Prostate gland (tissue), 2 donors: ENCODE measurements around the gene ZNF536. TPM values are rescaled to one million over a fixed set of nuclear protein-coding genes. Genes with fewer than 3 reads are reported as not detected.
"Not testable (repeated sequence)": the region's sequence is repeated elsewhere in the genome, so short reads cannot be mapped to it uniquely, and the experiment has no call there.

Experiments
- DNase-seq: peaks from one replicate; pipeline ENCODE4 v3.0.0-alpha.2; 2019; ENCODE audit warnings: low spot score
- H3K27ac ChIP-seq, 2 donors: fragments of 200-600 bp; sonication (generic); 2 replicates each; pipeline ENCODE4 v1.5.1; 2017 to 2019
- H3K27me3 ChIP-seq: fragments of 200-600 bp; sonication (generic); replicated peaks from 2 replicates; pipeline ENCODE4 v1.5.1; 2019; ENCODE audit not compliant: insufficient read depth
- H3K36me3 ChIP-seq, 2 donors: fragments of 200-600 bp; sonication (generic); 1 replicate in 1 of 2; 2 replicates in 1 of 2; pipeline versions ENCODE4 v1.5.1 to v1.8.1; 2017 to 2019
- H3K4me1 ChIP-seq: fragments of 200-600 bp; sonication (generic); replicated peaks from 2 replicates; pipeline ENCODE4 v1.5.1; 2019
- H3K4me3 ChIP-seq, 2 donors: fragments of 200-600 bp; sonication (generic); 2 replicates each; pipeline ENCODE4 v1.5.1; 2017 to 2019
- H3K9me3 ChIP-seq: fragments of 200-600 bp; sonication (generic); 2 replicates; pipeline ENCODE4 v1.5.1; 2017
- POLR2A ChIP-seq: fragments of 450-650 bp; IDR thresholded peaks from one replicate; pipeline ENCODE4 v1.6.1; 2016; ENCODE audit warnings: antibody characterized with exemption, mild to moderate bottlenecking
- POLR2AphosphoS5 ChIP-seq: sonication (generic); formaldehyde crosslinking; IDR thresholded peaks from one replicate; pipeline ENCODE4 v1.6.1; 2017; ENCODE audit warnings: antibody characterized with exemption
- WGBS: methylation state at CpG from one replicate; pipeline ENCODE4 v1.1.5; 2018; 5-methylcytosine and 5-hydroxymethylcytosine counted together
- intact Hi-C: fragments of 100-400 bp; cut with DNase I; formaldehyde crosslinking; loops from one replicate; pipeline ENCODE4 v1.14.2; 2022
- total RNA-seq, 2 donors: library from RNA; depleted of rRNA; stranded (reverse); fragments of >200 nt; gene quantifications; one replicate each; pipeline ENCODE4 v1.1.0, GENCODE V29; 2016
- TF ChIP-seq, protein P1 (sequence below), 4 experiments: fragments of 200-600 bp in 2 of 4; fragments of 450-650 bp in 2 of 4; sonication (generic) in 2 of 4; IDR thresholded peaks; 1 replicate in 3 of 4; 2 replicates in 1 of 4; pipeline ENCODE4 v1.5.1; 2016 to 2019; ENCODE audit warnings: antibody characterized with exemption in 4 of 4, mild to moderate bottlenecking in 2 of 4, moderate library complexity in 2 of 4

The ZNF536 gene
- total RNA-seq, 2 donors from 2014 or later = 1.1 to 42.0 TPM

DNA sequence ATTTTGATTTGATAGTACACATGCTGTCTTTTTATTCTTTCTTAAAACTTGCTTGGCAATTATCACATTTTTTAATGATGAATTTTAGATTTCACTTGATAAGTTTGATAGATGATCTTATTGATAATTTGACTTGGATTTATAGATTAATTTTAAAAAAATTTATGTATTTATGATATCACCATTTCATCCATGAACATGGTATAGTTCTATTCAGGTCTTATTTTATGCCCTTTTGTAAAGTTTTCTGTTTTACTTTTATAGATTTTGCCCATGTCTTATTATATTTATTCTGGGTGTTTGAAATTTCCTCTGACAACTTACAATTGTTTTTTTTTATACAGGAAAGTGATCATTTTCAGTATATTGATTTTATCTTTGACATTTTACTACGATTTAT, 39.5 kb downstream of the ZNF536 start:
- no peaks in the 10 kb centered on the region for H3K36me3 ChIP-seq
- no peaks in the 10 kb centered on the region for H3K9me3 ChIP-seq
- no peak for DNase-seq
- WGBS = 78% methylated on average over 1 of the region's 1 CpG
- TF ChIP-seq POLR2A (no peak), POLR2AphosphoS5 (no peak)
- TF ChIP-seq, protein P1, sequence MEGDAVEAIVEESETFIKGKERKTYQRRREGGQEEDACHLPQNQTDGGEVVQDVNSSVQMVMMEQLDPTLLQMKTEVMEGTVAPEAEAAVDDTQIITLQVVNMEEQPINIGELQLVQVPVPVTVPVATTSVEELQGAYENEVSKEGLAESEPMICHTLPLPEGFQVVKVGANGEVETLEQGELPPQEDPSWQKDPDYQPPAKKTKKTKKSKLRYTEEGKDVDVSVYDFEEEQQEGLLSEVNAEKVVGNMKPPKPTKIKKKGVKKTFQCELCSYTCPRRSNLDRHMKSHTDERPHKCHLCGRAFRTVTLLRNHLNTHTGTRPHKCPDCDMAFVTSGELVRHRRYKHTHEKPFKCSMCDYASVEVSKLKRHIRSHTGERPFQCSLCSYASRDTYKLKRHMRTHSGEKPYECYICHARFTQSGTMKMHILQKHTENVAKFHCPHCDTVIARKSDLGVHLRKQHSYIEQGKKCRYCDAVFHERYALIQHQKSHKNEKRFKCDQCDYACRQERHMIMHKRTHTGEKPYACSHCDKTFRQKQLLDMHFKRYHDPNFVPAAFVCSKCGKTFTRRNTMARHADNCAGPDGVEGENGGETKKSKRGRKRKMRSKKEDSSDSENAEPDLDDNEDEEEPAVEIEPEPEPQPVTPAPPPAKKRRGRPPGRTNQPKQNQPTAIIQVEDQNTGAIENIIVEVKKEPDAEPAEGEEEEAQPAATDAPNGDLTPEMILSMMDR (IDR thresholded peaks at IDR 0.05) = no peak
- H3K27ac ChIP-seq = no peak overlapping the region
- no peaks in the 10 kb centered on the region for H3K27me3 ChIP-seq
- H3K4me3 ChIP-seq = no peak overlapping the region
- H3K4me1 ChIP-seq = no peaks in the 10 kb centered on the region
- intact Hi-C loops = no loop called here

DNA sequence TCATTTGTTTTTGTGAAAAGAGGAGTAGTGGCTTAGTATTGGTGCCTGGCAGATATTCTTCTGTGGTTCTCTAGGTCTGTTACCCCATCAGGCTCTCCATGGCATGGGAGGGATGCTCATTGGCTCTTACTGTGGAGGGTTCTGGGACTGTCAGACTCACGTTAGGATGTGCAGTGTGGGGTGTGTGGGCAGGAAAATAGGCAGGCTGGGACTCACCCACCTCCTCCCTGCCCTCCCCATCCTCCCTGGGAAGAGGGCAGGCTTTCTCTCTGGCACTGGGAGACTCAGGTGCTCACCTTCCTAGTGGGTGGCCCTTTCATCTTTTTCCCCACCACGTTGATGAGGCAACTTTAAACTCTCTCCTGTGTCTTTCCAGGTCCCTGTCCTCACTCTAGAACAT, 44.2 kb downstream of the ZNF536 start:
- no peaks in the 10 kb centered on the region for H3K36me3 ChIP-seq
- no peaks in the 10 kb centered on the region for H3K4me1 ChIP-seq
- TF ChIP-seq POLR2A (no peak), POLR2AphosphoS5 (no peak)
- TF ChIP-seq, protein P1 (IDR thresholded peaks at IDR 0.05) = no peak
- no peaks in the 10 kb centered on the region for H3K27me3 ChIP-seq
- 31% methylated on average over 2 of the region's 2 CpGs for WGBS
- no peak overlapping the region for H3K4me3 ChIP-seq
- DNase-seq = no peak
- no peaks in the 10 kb centered on the region for H3K9me3 ChIP-seq
- H3K27ac ChIP-seq = no peak overlapping the region
- intact Hi-C loops = no loop called here

DNA sequence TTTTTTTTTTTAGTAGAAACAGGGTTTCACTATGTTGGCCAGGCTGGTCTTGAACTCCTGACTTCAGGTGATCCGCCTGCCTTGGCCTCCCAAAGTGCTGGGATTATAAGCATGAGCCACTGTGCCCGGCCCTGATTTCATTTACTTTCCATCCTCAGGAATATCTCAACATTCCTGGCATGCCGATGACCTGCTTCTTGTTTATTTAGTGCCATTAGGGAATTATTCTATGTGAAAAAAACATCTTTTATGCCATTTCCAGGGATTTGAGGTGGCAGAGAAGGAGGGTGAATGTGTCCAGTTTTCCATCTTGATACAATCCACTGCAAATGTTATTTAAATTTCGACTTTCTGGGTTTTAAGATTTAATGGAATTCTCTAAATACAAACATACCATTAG, 45.0 kb downstream of the ZNF536 start:
- intact Hi-C loops, H3K27ac ChIP-seq, H3K27me3 ChIP-seq, H3K4me1 ChIP-seq, DNase-seq, H3K36me3 ChIP-seq, H3K9me3 ChIP-seq, H3K4me3 ChIP-seq: not testable (repeated sequence)
- 70% methylated on average over 4 of the region's 4 CpGs for WGBS

DNA sequence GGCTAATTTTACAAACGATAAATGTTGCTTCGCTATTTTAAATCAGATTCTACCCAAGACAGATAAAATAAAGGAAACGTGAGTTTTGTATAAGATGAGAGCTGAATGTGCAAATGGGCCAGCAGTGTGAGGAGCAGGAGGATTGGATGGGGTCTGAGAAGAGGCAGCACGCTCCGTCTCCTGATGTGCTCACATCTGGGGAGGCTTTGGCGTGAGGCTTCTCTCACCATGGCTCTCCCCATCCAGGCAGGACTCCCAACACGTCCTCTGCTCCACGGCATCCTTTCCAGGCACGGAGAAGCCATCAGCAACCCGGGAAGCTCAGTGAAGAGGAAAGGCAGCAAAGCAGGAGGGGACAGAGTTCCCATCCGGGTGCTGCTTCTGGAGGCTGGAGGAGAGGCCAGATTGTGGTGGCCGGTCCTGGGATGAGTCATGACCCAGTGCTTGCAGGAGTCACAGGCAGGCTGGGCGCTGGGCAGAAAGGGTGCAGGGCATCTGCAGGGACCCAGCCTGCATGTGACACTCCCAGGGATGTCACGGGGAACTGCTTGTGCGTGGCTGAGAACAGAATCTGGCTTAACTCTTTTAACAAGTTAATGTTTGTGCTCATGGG, 47.5 kb downstream of the ZNF536 start:
- H3K36me3 ChIP-seq = no peaks in the 10 kb centered on the region
- 80% methylated on average over 15 of the region's 15 CpGs for WGBS
- no peaks in the 10 kb centered on the region for H3K9me3 ChIP-seq
- intact Hi-C loops = no loop called here
- H3K27ac ChIP-seq = no peak overlapping the region
- DNase-seq = no peak
- TF ChIP-seq, protein P1 (IDR thresholded peaks at IDR 0.05) = no peak
- TF ChIP-seq POLR2A = no peak
- TF ChIP-seq POLR2AphosphoS5 = no peak
- no peaks in the 10 kb centered on the region for H3K4me1 ChIP-seq
- H3K27me3 ChIP-seq = no peaks in the 10 kb centered on the region
- H3K4me3 ChIP-seq = no peak overlapping the region

DNA sequence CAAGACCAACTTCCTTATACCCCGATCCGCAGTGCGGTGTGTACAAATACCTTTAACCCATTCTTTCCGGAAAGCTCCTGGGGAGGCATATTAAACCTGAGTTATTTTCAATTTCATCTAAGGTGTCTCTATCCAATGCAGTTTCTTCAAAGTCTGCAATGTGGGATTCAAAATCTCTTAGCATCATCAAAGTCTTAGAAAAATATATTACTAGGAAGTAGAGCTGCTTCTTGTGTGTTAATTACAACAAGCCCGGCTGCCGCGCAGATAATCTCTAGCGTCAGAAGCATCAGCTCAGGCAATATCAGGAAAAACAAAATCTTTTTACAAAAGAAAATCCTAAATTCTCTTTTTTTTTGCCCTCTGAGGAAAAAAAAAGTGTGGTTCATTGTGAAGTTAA, 48.1 kb downstream of the ZNF536 start:
- TF ChIP-seq, protein P1 (IDR thresholded peaks at IDR 0.05) = no peak
- no peak for TF ChIP-seq POLR2AphosphoS5
- no peak for TF ChIP-seq POLR2A
- intact Hi-C loops = no loop called here
- no peak overlapping the region for H3K27ac ChIP-seq
- no peak overlapping the region for H3K4me3 ChIP-seq
- no peaks in the 10 kb centered on the region for H3K36me3 ChIP-seq
- no peaks in the 10 kb centered on the region for H3K9me3 ChIP-seq
- no peaks in the 10 kb centered on the region for H3K4me1 ChIP-seq
- 89% methylated on average over 8 of the region's 8 CpGs for WGBS
- no peak for DNase-seq
- H3K27me3 ChIP-seq = no peaks in the 10 kb centered on the region
